K562 (cell line): ENCODE data around the gene PRLH. TPM values are rescaled to one million over a fixed set of nuclear protein-coding genes. Genes with fewer than 3 reads are reported as not detected.

Source experiments
- ATAC-seq: fragments of 200-7000 bp; cut with Tn5 transposase; 3 replicates; pipeline ENCODE4 v1.9.1; 2020; ENCODE audit warnings: moderate library complexity
- BruUV-seq: library from RNA; stranded (reverse); fragments of 400-500 nt; replicated peaks from 2 replicates; lab custom pipeline; 2021; lab: Mats Ljungman, UMichigan
- CTCF ChIA-PET: fragments of 300-600 bp; formaldehyde crosslinking; extraction: SDS; loops from one replicate; lab custom pipeline; 2021; ENCODE audit warnings: low intra/inter-chr PET ratio; lab: Yijun Ruan, JAX
- POLR2A ChIA-PET: fragments of 300-600, 350-650 bp; sonication (Branson Sonifier 250); formaldehyde crosslinking; extraction: SDS; loops from one replicate; lab custom pipeline; 2021; ENCODE audit warnings: antibody characterized with exemption, inconsistent platforms; lab: Yijun Ruan, JAX
- DNase-seq, 4 experiments: peaks; one replicate each; pipeline versions ENCODE4 v3.0.0 to v3.0.0-alpha.2; 2011 to 2018; ENCODE audit warnings: low spot score in 3 of 4, mixed read lengths in 3 of 4; ENCODE audit errors: extremely low read depth in 1 of 4
- FAIRE-seq: peaks from 2 replicates; lab custom pipeline; 2011; peaks lifted over from hg19 to GRCh38; lab: Jason Lieb, UNC
- H2AFZ ChIP-seq: 2 replicates; pipeline ENCODE4 v1.6.0; 2011; ENCODE audit warnings: low read depth, low read length, control low read depth, inconsistent platforms
- H3K27ac ChIP-seq: fragments of 200-600 bp; 3 replicates; pipeline ENCODE4 v1.8.0; 2011; ENCODE audit warnings: low read depth, mild to moderate bottlenecking, control low read depth, inconsistent platforms, low read length, moderate library complexity, mixed read lengths; ENCODE audit errors: extremely low read depth
- H3K27me3 ChIP-seq, 2 experiments: fragments of 300-600 bp in 1 of 2; 2 replicates in 1 of 2; 3 replicates in 1 of 2; pipeline versions ENCODE4 v1.6.0 to v1.8.0; 2011; ENCODE audit warnings: inconsistent platforms in 2 of 2, low read length in 2 of 2, mild to moderate bottlenecking in 1 of 2, mixed read lengths in 1 of 2, moderate library complexity in 1 of 2; ENCODE audit not compliant: control insufficient read depth in 2 of 2, insufficient read depth in 2 of 2
- H3K36me3 ChIP-seq: fragments of 300-600 bp; 3 replicates; pipeline ENCODE4 v1.8.0; 2011; ENCODE audit warnings: mild to moderate bottlenecking, low read length, inconsistent platforms; ENCODE audit not compliant: control insufficient read depth, insufficient read depth
- H3K4me1 ChIP-seq, 2 experiments: fragments of 200-600 bp in 1 of 2; replicated peaks in 1 of 2; 2 replicates in 1 of 2; 3 replicates in 1 of 2; pipeline versions ENCODE4 v1.5.1 to v1.8.0; 2011; ENCODE audit warnings: inconsistent platforms in 2 of 2, low read length in 2 of 2, mild to moderate bottlenecking in 1 of 2, mixed read lengths in 1 of 2, moderate library complexity in 1 of 2; ENCODE audit not compliant: control insufficient read depth in 2 of 2, insufficient read depth in 2 of 2
- H3K4me2 ChIP-seq: 2 replicates; pipeline ENCODE4 v1.6.1; 2011; ENCODE audit warnings: low read length, control low read depth, inconsistent platforms, mixed read lengths; ENCODE audit not compliant: insufficient read depth
- H3K4me3 ChIP-seq: fragments of 200-600 bp; sonication (generic), shearing (Covaris generic); 2 replicates; pipeline ENCODE4 v1.5.1; 2016; ENCODE audit warnings: control low read depth, inconsistent platforms
- H3K79me2 ChIP-seq: fragments of 200-600 bp; 3 replicates; pipeline ENCODE4 v1.8.0; 2011; ENCODE audit warnings: low read length, inconsistent platforms; ENCODE audit not compliant: control insufficient read depth, insufficient read depth
- H3K9ac ChIP-seq, 2 experiments: 2 replicates each; pipeline versions ENCODE4 v1.6.0 to v1.6.1; 2011; ENCODE audit warnings: low read depth in 2 of 2, low read length in 2 of 2, control low read depth in 1 of 2, inconsistent platforms in 1 of 2, mild to moderate bottlenecking in 1 of 2, mixed read lengths in 1 of 2; ENCODE audit not compliant: insufficient read depth in 1 of 2
- H3K9me1 ChIP-seq: one replicate; pipeline ENCODE4 v1.6.0; 2011; ENCODE audit warnings: inconsistent platforms, mild to moderate bottlenecking, low read length, moderate library complexity; ENCODE audit not compliant: control insufficient read depth, insufficient read depth
- H3K9me3 ChIP-seq: replicated peaks from 2 replicates; pipeline ENCODE4 v1.5.1; 2011; ENCODE audit warnings: low read depth, low read length, inconsistent platforms; ENCODE audit not compliant: control insufficient read depth, insufficient read depth
- H4K20me1 ChIP-seq: replicated peaks from 2 replicates; pipeline ENCODE4 v1.6.1; 2011; ENCODE audit warnings: low read length, inconsistent platforms, mixed read lengths; ENCODE audit not compliant: control insufficient read depth, insufficient read depth
- ARNT ChIP-seq, 2 experiments: fragments of 450-650 bp; IDR thresholded peaks; 2 replicates each; pipeline ENCODE4 v1.6.1; 2016; ENCODE audit warnings: mild to moderate bottlenecking in 1 of 2
- CBX2 ChIP-seq: fragments of 200-600 bp; sonication (generic); IDR thresholded peaks from one replicate; pipeline ENCODE4 v1.6.1; 2012; ENCODE audit warnings: mild to moderate bottlenecking, low read length, inconsistent platforms; ENCODE audit not compliant: insufficient read depth, poor library complexity, severe bottlenecking
- CCAR2 ChIP-seq: fragments of 200-400 bp; formaldehyde crosslinking; IDR thresholded peaks from 2 replicates; pipeline ENCODE4 v1.6.1; 2017; ENCODE audit warnings: mild to moderate bottlenecking, low read depth, low read length
- CREB5 ChIP-seq: fragments of 250-450 bp; sonication (Bioruptor Pico); IDR thresholded peaks from 2 replicates; pipeline ENCODE4 v1.5.0; 2020; ENCODE audit warnings: mild to moderate bottlenecking
- CXXC5 ChIP-seq: fragments of 250-450 bp; sonication (Bioruptor Pico); IDR thresholded peaks from 2 replicates; pipeline ENCODE4 v1.8.0; 2022; ENCODE audit warnings: inconsistent platforms, mild to moderate bottlenecking, moderate library complexity
- LEF1 ChIP-seq: fragments of 450-650 bp; IDR thresholded peaks from 2 replicates; pipeline ENCODE4 v1.6.1; 2016; ENCODE audit warnings: mild to moderate bottlenecking
- MED1 ChIP-seq: sonication (generic); formaldehyde crosslinking; IDR thresholded peaks from 2 replicates; pipeline ENCODE4 v1.8.1; 2023; ENCODE audit warnings: missing genetic modification reagents, borderline replicate concordance
- RBBP5 ChIP-seq: fragments of 200-600 bp; sonication (generic); IDR thresholded peaks from 2 replicates; pipeline ENCODE4 v1.6.1; 2012; ENCODE audit warnings: borderline replicate concordance, mild to moderate bottlenecking, low read length, control low read depth, inconsistent platforms; ENCODE audit not compliant: insufficient read depth, poor library complexity, severe bottlenecking
- RBM17 ChIP-seq: fragments of 200-400 bp; formaldehyde crosslinking; IDR thresholded peaks from 2 replicates; pipeline ENCODE4 v1.6.1; 2017; ENCODE audit warnings: low read depth, mild to moderate bottlenecking, low read length, borderline replicate concordance
- SMARCE1 ChIP-seq: fragments of 450-650 bp; IDR thresholded peaks from 2 replicates; pipeline ENCODE4 v1.7.1; 2016; ENCODE audit warnings: mild to moderate bottlenecking
- XRCC3 ChIP-seq: fragments of 450-650 bp; IDR thresholded peaks from 2 replicates; pipeline ENCODE4 v1.6.1; 2017; ENCODE audit warnings: mild to moderate bottlenecking, moderate library complexity
- XRCC4 ChIP-seq: IDR thresholded peaks from one replicate; pipeline ENCODE4 v1.6.1; 2011; ENCODE audit not compliant: insufficient read depth, insufficient read length; ENCODE audit errors: extremely low read depth
- ZFX ChIP-seq: sonication (generic); formaldehyde crosslinking; IDR thresholded peaks from 2 replicates; pipeline ENCODE4 v1.8.0; 2022; ENCODE audit warnings: mild to moderate bottlenecking, missing genetic modification reagents, moderate library complexity
- WGBS: fragments of 100-300 bp; shearing (Covaris generic); methylation state at CpG from one replicate; pipeline ENCODE4 v1.1.6; 2016; ENCODE audit warnings: low coverage, mixed read lengths; ENCODE audit not compliant: insufficient coverage; ENCODE audit errors: missing lambda C conversion rate; 5-methylcytosine and 5-hydroxymethylcytosine counted together
- in situ Hi-C: fragments of 300-500 bp; cut with MboI; formaldehyde crosslinking; loops from 4 replicates; pipeline ENCODE4 v1.15.0; 2018; ENCODE audit warnings: inconsistent platforms, mixed read lengths
- intact Hi-C: fragments of 100-400 bp; cut with micrococcal nuclease; formaldehyde crosslinking; loops from 2 replicates; pipeline ENCODE4 v1.14.2; 2022
- polyA plus RNA-seq, 8 experiments: library from polyadenylated mRNA; depleted of rRNA in 4 of 8; stranded (reverse) in 5 of 8; unstranded in 3 of 8; fragments of >200 nt; fragmentation: Nextera tagmentation in 2 of 8; fragmentation: Illumina TruSeq in 1 of 8; extraction: Ambion mirVana in 2 of 8; extraction: Trizol in 1 of 8; gene quantifications; 2 replicates each; pipeline versions ENCODE4 v1.2.1 to v1.2.3, GENCODE V29; 2011 to 2014; ENCODE audit warnings: inconsistent platforms in 1 of 8, missing spikeins in 1 of 8
- total RNA-seq, 7 experiments: library from RNA; depleted of rRNA in 6 of 7; stranded (reverse); fragments of >200 nt in 6 of 7; fragmentation: Illumina TruSeq in 2 of 7; extraction: Trizol in 2 of 7; gene quantifications; 2 replicates each; pipeline versions ENCODE4 v1.2.1 to v1.2.3, GENCODE V29; 2011 to 2021; ENCODE audit warnings: low replicate concordance in 1 of 7

The PRLH gene
- total and polyA plus RNA-seq, 9 of the 15 experiments (the other 6 are each of a cell fraction or from before 2014, with no cell fraction given), result not detected

GRCh38 chr2:237583385-237584295 is 17.3 kb downstream of the PRLH start:
- WGBS, result 3% methylated on average over 10 of the region's 19 CpGs
- no peak overlapping the region for H3K4me2 ChIP-seq
- peaks cover 0 to 5% of the 10 kb centered on the region in 2 experiments; a peak in 1 of 5 replicates for H3K4me1 ChIP-seq
- DNase-seq (no peak), FAIRE-seq (no peak), ATAC-seq (no peak)
- no peak overlapping the region for H3K4me3 ChIP-seq
- CTCF ChIA-PET, result no interaction called here
- POLR2A ChIA-PET, result no interaction called here
- in situ Hi-C loops (no loop called here), intact Hi-C loops (loop anchor here (10.0 kb wide), 1 partner anchor 161 kb away; no protein-coding TSS in a partner anchor)
- H3K36me3 ChIP-seq, result no peaks in the 10 kb centered on the region
- no peak overlapping the region for H3K9ac ChIP-seq
- H4K20me1 ChIP-seq, result no peaks in the 10 kb centered on the region
- no peaks in the 10 kb centered on the region for H3K79me2 ChIP-seq
- H3K9me1 ChIP-seq, result no peaks in the 10 kb centered on the region
- no peaks in the 10 kb centered on the region for H3K9me3 ChIP-seq
- TF ChIP-seq CBX2 (no peak), LEF1 (no peak), RBM17 (no peak), CCAR2 (no peak), ZFX (CRISPR knock-in tag) (no peak), SMARCE1 (no peak), XRCC4 (no peak), CXXC5 (no peak), XRCC3 (no peak), RBBP5 (no peak), MED1 (CRISPR knock-in tag) (no peak), CREB5 (CRISPR knock-in tag) (no peak), ARNT (IDR thresholded peaks at IDR 0.05) (no peak)
- no peak overlapping the region for H3K27ac ChIP-seq
- peaks cover 2 to 46% of the 10 kb centered on the region in 2 experiments; a peak in 3 of 5 replicates for H3K27me3 ChIP-seq
- BruUV-seq, result no TSS peak
- no peak overlapping the region for H2AFZ ChIP-seq
